ENCODE data around the gene ARHGAP28. TPM values are rescaled to one million over a fixed set of nuclear protein-coding genes. Genes with fewer than 3 reads are reported as not detected.
"Not testable (repeated sequence)": the region's sequence is repeated elsewhere in the genome, so short reads cannot be mapped to it uniquely, and the experiment has no call there.

The ARHGAP28 gene
- total RNA-seq, 1 experiment from 2014 or later: 0.41 TPM

DNA sequence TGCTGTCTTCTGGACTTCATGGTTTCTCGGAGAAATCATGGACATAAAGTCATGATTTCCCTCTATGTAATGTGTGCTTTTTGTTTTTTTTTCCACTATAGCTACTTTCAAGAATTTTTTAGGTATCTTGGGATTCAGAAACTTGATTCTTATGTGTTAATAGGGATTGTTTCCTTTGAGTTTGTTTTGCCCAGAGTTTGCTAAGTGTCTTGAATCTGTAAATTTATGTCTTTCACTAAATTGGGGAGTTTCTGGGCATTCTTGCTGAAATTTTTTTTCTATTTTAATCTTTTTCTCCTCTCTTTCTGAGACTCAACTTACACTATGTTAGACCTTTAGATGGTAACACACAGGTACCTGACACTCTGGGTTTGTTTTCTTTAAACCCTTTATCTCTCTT lies 205.3 kb downstream of the ARHGAP28 start:
- intact Hi-C loops (cut with micrococcal nuclease; ENCODE audit: unreplicated experiment): no loop called here
- DNase-seq (ENCODE audit: low read depth, low spot score) (no peak), ATAC-seq (no peak)
- POLR2A ChIA-PET: no interaction called here
- no peak overlapping the region for H3K27ac ChIP-seq (ENCODE audit: low read length)
- H3K4me3 ChIP-seq (ENCODE audit: low read depth in 2 of 2, low read length in 2 of 2): no peak overlapping the region
- BruUV-seq (replicated peaks): no TSS peak
- CTCF ChIA-PET: interaction anchor here (0.6 kb wide), 1 partner anchor 212 kb away, joined by 3 read pairs; no protein-coding TSS in a partner anchor
- TF ChIP-seq SIN3A (IDR thresholded peaks at IDR 0.05; ENCODE audit: borderline replicate concordance, insufficient read depth, low read depth, low read length) (no peak), TCF7L2 (IDR thresholded peaks at IDR 0.05; ENCODE audit: low read depth, low read length) (no peak)
- TF ChIP-seq, protein P1, sequence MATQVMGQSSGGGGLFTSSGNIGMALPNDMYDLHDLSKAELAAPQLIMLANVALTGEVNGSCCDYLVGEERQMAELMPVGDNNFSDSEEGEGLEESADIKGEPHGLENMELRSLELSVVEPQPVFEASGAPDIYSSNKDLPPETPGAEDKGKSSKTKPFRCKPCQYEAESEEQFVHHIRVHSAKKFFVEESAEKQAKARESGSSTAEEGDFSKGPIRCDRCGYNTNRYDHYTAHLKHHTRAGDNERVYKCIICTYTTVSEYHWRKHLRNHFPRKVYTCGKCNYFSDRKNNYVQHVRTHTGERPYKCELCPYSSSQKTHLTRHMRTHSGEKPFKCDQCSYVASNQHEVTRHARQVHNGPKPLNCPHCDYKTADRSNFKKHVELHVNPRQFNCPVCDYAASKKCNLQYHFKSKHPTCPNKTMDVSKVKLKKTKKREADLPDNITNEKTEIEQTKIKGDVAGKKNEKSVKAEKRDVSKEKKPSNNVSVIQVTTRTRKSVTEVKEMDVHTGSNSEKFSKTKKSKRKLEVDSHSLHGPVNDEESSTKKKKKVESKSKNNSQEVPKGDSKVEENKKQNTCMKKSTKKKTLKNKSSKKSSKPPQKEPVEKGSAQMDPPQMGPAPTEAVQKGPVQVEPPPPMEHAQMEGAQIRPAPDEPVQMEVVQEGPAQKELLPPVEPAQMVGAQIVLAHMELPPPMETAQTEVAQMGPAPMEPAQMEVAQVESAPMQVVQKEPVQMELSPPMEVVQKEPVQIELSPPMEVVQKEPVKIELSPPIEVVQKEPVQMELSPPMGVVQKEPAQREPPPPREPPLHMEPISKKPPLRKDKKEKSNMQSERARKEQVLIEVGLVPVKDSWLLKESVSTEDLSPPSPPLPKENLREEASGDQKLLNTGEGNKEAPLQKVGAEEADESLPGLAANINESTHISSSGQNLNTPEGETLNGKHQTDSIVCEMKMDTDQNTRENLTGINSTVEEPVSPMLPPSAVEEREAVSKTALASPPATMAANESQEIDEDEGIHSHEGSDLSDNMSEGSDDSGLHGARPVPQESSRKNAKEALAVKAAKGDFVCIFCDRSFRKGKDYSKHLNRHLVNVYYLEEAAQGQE (IDR thresholded peaks at IDR 0.05; ENCODE audit: insufficient read depth in 1 of 2, low read depth in 2 of 2, low read length in 1 of 2): no peak
- H3K9me3 ChIP-seq (ENCODE audit: control insufficient read depth, insufficient read depth, low read depth, low read length): no peaks in the 10 kb centered on the region
- in situ Hi-C loops (cut with HindIII; ENCODE audit: low pct_unique_long_range_greater_than_20kb, low sequenced_read_pairs): no loop called here
- no peaks in the 10 kb centered on the region for H3K4me1 ChIP-seq (ENCODE audit: control insufficient read depth, insufficient read depth, low read length)
- no peaks in the 10 kb centered on the region for H3K27me3 ChIP-seq (ENCODE audit: control insufficient read depth, insufficient read depth, low read length)
- no peaks in the 10 kb centered on the region for H3K36me3 ChIP-seq (ENCODE audit: control insufficient read depth, insufficient read depth, low read length)

DNA sequence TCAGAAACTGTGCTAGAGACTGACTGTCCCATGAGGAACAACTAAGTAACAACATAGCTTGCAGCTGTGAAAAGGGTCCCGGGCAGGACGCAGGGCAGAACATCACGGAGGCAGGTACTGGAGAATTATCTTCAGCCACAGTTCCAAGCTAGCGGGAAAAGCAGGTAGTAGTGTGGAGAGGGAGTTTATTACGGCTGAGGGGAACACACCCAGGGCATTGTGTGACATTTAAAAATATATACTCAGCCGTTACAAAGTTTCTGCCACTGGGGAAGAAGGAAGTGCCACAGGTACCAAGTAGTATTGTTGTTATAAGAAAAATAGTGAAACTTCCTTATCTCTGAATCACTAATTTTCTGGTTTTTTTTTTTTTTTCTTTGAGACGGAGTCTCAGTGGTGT lies 208.5 kb downstream of the ARHGAP28 start:
- CTCF ChIA-PET: no interaction called here
- POLR2A ChIA-PET: no interaction called here
- H3K9me3 ChIP-seq (ENCODE audit: control insufficient read depth, insufficient read depth, low read depth, low read length): no peaks in the 10 kb centered on the region
- no peaks in the 10 kb centered on the region for H3K36me3 ChIP-seq (ENCODE audit: control insufficient read depth, insufficient read depth, low read length)
- no TSS peak for BruUV-seq (replicated peaks)
- H3K27ac ChIP-seq (ENCODE audit: low read length): no peak overlapping the region
- ATAC-seq: no peak
- H3K4me1 ChIP-seq (ENCODE audit: control insufficient read depth, insufficient read depth, low read length): no peaks in the 10 kb centered on the region
- no peak for TF ChIP-seq POLR2AphosphoS5 (IDR thresholded peaks at IDR 0.05; ENCODE audit: low read depth, low read length)
- TF ChIP-seq, protein P2, sequence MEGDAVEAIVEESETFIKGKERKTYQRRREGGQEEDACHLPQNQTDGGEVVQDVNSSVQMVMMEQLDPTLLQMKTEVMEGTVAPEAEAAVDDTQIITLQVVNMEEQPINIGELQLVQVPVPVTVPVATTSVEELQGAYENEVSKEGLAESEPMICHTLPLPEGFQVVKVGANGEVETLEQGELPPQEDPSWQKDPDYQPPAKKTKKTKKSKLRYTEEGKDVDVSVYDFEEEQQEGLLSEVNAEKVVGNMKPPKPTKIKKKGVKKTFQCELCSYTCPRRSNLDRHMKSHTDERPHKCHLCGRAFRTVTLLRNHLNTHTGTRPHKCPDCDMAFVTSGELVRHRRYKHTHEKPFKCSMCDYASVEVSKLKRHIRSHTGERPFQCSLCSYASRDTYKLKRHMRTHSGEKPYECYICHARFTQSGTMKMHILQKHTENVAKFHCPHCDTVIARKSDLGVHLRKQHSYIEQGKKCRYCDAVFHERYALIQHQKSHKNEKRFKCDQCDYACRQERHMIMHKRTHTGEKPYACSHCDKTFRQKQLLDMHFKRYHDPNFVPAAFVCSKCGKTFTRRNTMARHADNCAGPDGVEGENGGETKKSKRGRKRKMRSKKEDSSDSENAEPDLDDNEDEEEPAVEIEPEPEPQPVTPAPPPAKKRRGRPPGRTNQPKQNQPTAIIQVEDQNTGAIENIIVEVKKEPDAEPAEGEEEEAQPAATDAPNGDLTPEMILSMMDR (IDR thresholded peaks at IDR 0.05): no peak
- no peak for TF ChIP-seq TCF7L2 (IDR thresholded peaks at IDR 0.05; ENCODE audit: low read depth, low read length)
- TF ChIP-seq, protein P1 (IDR thresholded peaks at IDR 0.05; ENCODE audit: insufficient read depth in 1 of 2, low read depth in 2 of 2, low read length in 1 of 2): no peak
- no peak for TF ChIP-seq SIN3A (IDR thresholded peaks at IDR 0.05; ENCODE audit: borderline replicate concordance, insufficient read depth, low read depth, low read length)
- in situ Hi-C loops (cut with HindIII; ENCODE audit: low pct_unique_long_range_greater_than_20kb, low sequenced_read_pairs): no loop called here
- no peaks in the 10 kb centered on the region for H3K27me3 ChIP-seq (ENCODE audit: control insufficient read depth, insufficient read depth, low read length)
- no peak for DNase-seq (ENCODE audit: low read depth, low spot score)
- H3K4me3 ChIP-seq (ENCODE audit: low read depth in 2 of 2, low read length in 2 of 2): no peak overlapping the region
- intact Hi-C loops (cut with micrococcal nuclease; ENCODE audit: unreplicated experiment): no loop called here

- DNase-seq (ENCODE audit: low read depth, low spot score); H3K9me3 ChIP-seq (ENCODE audit: control insufficient read depth, insufficient read depth, low read depth, low read length); intact Hi-C loops (cut with micrococcal nuclease; ENCODE audit: unreplicated experiment); CTCF ChIA-PET; in situ Hi-C loops (cut with HindIII; ENCODE audit: low pct_unique_long_range_greater_than_20kb, low sequenced_read_pairs); H3K36me3 ChIP-seq (ENCODE audit: control insufficient read depth, insufficient read depth, low read length); BruUV-seq (replicated peaks); H3K4me1 ChIP-seq (ENCODE audit: control insufficient read depth, insufficient read depth, low read length); H3K4me3 ChIP-seq (ENCODE audit: low read depth in 2 of 2, low read length in 2 of 2); ATAC-seq; H3K27me3 ChIP-seq (ENCODE audit: control insufficient read depth, insufficient read depth, low read length); H3K27ac ChIP-seq (ENCODE audit: low read length); POLR2A ChIA-PET: not testable (repeated sequence)
These were observed 208.9 kb downstream of the ARHGAP28 start for GRCh38 chr18:6938403-6938802.
